HepG2 (cell line): Measurements from ENCODE around the gene ACP2. TPM values are rescaled to one million over a fixed set of nuclear protein-coding genes. Genes with fewer than 3 reads are reported as not detected.
"Not testable (repeated sequence)": the region's sequence is repeated elsewhere in the genome, so short reads cannot be mapped to it uniquely, and the experiment has no call there.

Experiments used
- ATAC-seq: fragments of 200-7000 bp; cut with Tn5 transposase; 3 replicates; pipeline ENCODE4 v1.9.1; 2020; ENCODE audit warnings: mild to moderate bottlenecking, moderate library complexity
- BruUV-seq: library from RNA; stranded (reverse); fragments of 400-500 nt; replicated peaks from 2 replicates; lab custom pipeline; 2021; lab: Mats Ljungman, UMichigan
- CTCF ChIA-PET: fragments of 300-600 bp; formaldehyde crosslinking; extraction: SDS; loops from one replicate; lab custom pipeline; 2021; ENCODE audit warnings: low total read pairs, inconsistent platforms, low intra/inter-chr PET ratio; lab: Yijun Ruan, JAX
- POLR2A ChIA-PET: fragments of 350-600 bp; sonication (Branson Sonifier 250); formaldehyde crosslinking; loops from one replicate; lab custom pipeline; 2020; ENCODE audit warnings: antibody characterized with exemption, inconsistent platforms; lab: Yijun Ruan, JAX
- DNase-seq: peaks from one replicate; pipeline ENCODE4 v3.0.0-alpha.2; 2015; ENCODE audit warnings: low spot score
- FAIRE-seq: peaks from 3 replicates; lab custom pipeline; 2011; peaks lifted over from hg19 to GRCh38; lab: Jason Lieb, UNC
- H2AFZ ChIP-seq: one replicate; pipeline ENCODE4 v1.6.1; 2011; ENCODE audit warnings: low read length, inconsistent platforms
- H3K27ac ChIP-seq: fragments of 300-600 bp; 3 replicates; pipeline ENCODE4 v1.8.0; 2011; ENCODE audit warnings: mixed run types, mild to moderate bottlenecking, mixed read lengths, low read length, inconsistent platforms; ENCODE audit not compliant: insufficient read depth; ENCODE audit errors: extremely low read length
- H3K27me3 ChIP-seq, 2 experiments: fragments of 200-600 bp in 1 of 2; 2 replicates in 1 of 2; 3 replicates in 1 of 2; pipeline versions ENCODE4 v1.6.0 to v1.8.0; 2011; ENCODE audit warnings: low read length in 2 of 2, mild to moderate bottlenecking in 2 of 2, moderate library complexity in 2 of 2, inconsistent platforms in 1 of 2; ENCODE audit not compliant: insufficient read depth in 2 of 2, control insufficient read depth in 1 of 2
- H3K36me3 ChIP-seq, 2 experiments: fragments of 200-600 bp in 1 of 2; replicated peaks in 1 of 2; 2 replicates in 1 of 2; 3 replicates in 1 of 2; pipeline versions ENCODE4 v1.5.1 to v1.8.0; 2011; ENCODE audit warnings: low read length in 2 of 2, inconsistent platforms in 1 of 2; ENCODE audit not compliant: insufficient read depth in 2 of 2, control insufficient read depth in 1 of 2
- H3K4me1 ChIP-seq: 2 replicates; pipeline ENCODE4 v1.5.1; 2012; ENCODE audit warnings: low read length, inconsistent platforms; ENCODE audit not compliant: insufficient read depth
- H3K4me2 ChIP-seq: 2 replicates; pipeline ENCODE4 v1.6.0; 2011; ENCODE audit warnings: low read depth, low read length, inconsistent platforms
- H3K4me3 ChIP-seq, 3 experiments: fragments of 200-600 bp in 1 of 3; sonication (generic), shearing (Covaris generic) in 1 of 3; replicated peaks in 1 of 3; 2 replicates each; pipeline ENCODE4 v1.5.1; 2011 to 2016; ENCODE audit warnings: low read length in 3 of 3, inconsistent platforms in 2 of 3, low read depth in 2 of 3, mild to moderate bottlenecking in 2 of 3, control low read depth in 1 of 3, mixed read lengths in 1 of 3; ENCODE audit not compliant: insufficient read depth in 1 of 3
- H3K79me2 ChIP-seq: one replicate; pipeline ENCODE4 v1.6.1; 2011; ENCODE audit warnings: low read length, inconsistent platforms; ENCODE audit not compliant: insufficient read depth
- H3K9ac ChIP-seq: 2 replicates; pipeline ENCODE4 v1.6.0; 2011; ENCODE audit warnings: mild to moderate bottlenecking, low read depth, low read length, inconsistent platforms; ENCODE audit not compliant: insufficient read depth
- H3K9me3 ChIP-seq: 2 replicates; pipeline ENCODE4 v1.5.1; 2012; ENCODE audit warnings: mild to moderate bottlenecking, low read length
- H4K20me1 ChIP-seq: 2 replicates; pipeline ENCODE4 v1.6.0; 2011; ENCODE audit warnings: inconsistent platforms, mild to moderate bottlenecking, low read length, moderate library complexity; ENCODE audit not compliant: insufficient read depth
- HHEX ChIP-seq: IDR thresholded peaks from 2 replicates; pipeline ENCODE4 v1.6.1; 2016; ENCODE audit warnings: control low read depth
- ZFP36 ChIP-seq: fragments of 150-350 bp; IDR thresholded peaks from 2 replicates; pipeline ENCODE4 v1.6.1; 2018; ENCODE audit warnings: borderline replicate concordance, low read length, low read depth; ENCODE audit not compliant: partially characterized antibody
- ZSCAN9 ChIP-seq: IDR thresholded peaks from 2 replicates; pipeline ENCODE4 v1.6.1; 2016; ENCODE audit warnings: borderline replicate concordance
- WGBS: methylation state at CpG from one replicate; pipeline ENCODE4 v1.1.6; 2017; ENCODE audit warnings: low lambda C conversion rate; 5-methylcytosine and 5-hydroxymethylcytosine counted together
- in situ Hi-C: cut with HindIII; loops from 2 replicates; pipeline ENCODE4 v1.10.0; 2017; ENCODE audit warnings: low pct_unique_long_range_greater_than_20kb; ENCODE audit not compliant: extremely low pct_ligation_motif_present
- intact Hi-C: fragments of 100-400 bp; cut with micrococcal nuclease; formaldehyde crosslinking; loops from one replicate; pipeline ENCODE4 v1.10.0; 2022; ENCODE audit not compliant: unreplicated experiment
- polyA plus RNA-seq, 8 experiments: library from polyadenylated mRNA; depleted of rRNA in 3 of 8; stranded (reverse) in 7 of 8; unstranded in 1 of 8; fragments of >200 nt; fragmentation: Illumina TruSeq in 4 of 8; extraction: Trizol in 4 of 8; gene quantifications; 2 replicates each; pipeline versions ENCODE4 v1.2.1 to v1.2.3, GENCODE V29; 2011 to 2016; ENCODE audit warnings: low read depth in 4 of 8, missing spikeins in 1 of 8, mixed read lengths in 1 of 8; ENCODE audit not compliant: insufficient read depth in 1 of 8
- total RNA-seq, 5 experiments: library from RNA; depleted of rRNA; stranded (reverse); fragments of >200 nt; fragmentation: Illumina TruSeq; extraction: Trizol; gene quantifications; 2 replicates each; pipeline ENCODE4 v1.2.3, GENCODE V29; 2016; ENCODE audit warnings: low read depth in 1 of 5

The ACP2 gene
- total and polyA plus RNA-seq, 2 of the 13 experiments (the other 11 are each of a cell fraction or from before 2014, with no cell fraction given), result 17.7 to 20.2 TPM

DNA sequence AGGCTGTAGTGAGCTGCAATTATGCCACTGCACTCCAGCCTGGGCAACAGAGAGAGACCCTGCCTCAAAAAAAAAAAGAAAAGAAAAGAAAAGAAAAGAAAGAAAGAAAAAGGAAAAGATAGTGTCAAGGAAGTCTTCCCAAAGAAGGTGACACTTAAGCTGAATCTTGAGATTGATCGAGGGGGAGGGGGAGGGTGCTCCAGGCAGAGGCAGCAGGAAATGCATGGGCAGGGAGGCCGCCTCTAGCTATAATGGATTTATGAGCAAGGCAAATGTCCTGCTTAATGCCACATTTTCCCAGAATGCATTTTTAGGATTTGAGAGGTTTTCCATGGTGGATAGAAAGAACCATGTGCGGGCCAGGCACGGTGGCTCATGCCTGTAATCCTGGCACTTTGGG, 47.6 kb downstream of the ACP2 start:
- Histone ChIP-seq H3K4me2 (no peak overlapping the region), H2AFZ (no peak overlapping the region), H4K20me1 (no peaks in the 10 kb centered on the region), H3K79me2 (no peaks in the 10 kb centered on the region), H3K4me3 (no peak overlapping the region), H3K27me3 (no peaks in the 10 kb centered on the region), H3K27ac (no peak overlapping the region), H3K9me3 (no peaks in the 10 kb centered on the region), H3K4me1 (peaks cover 35% of the 10 kb centered on the region), H3K36me3 (no peaks in the 10 kb centered on the region), H3K9ac (no peak overlapping the region)
- DNase-seq (no peak), ATAC-seq (no peak), FAIRE-seq (no peak)
- ChIA-PET CTCF (no interaction called here), POLR2A (interaction anchor here (0.5 to 1.3 kb wide), 2 partner anchors 8 to 14 kb away, joined by 3 to 4 read pairs; no protein-coding TSS in a partner anchor)
- WGBS, result 67% methylated on average over 4 of the region's 4 CpGs
- in situ Hi-C loops, result no loop called here
- TF ChIP-seq ZFP36 (no peak), HHEX (CRISPR knock-in tag) (no peak), ZSCAN9 (CRISPR knock-in tag) (no peak)
- no TSS peak for BruUV-seq
- intact Hi-C loops, result no loop called here

DNA sequence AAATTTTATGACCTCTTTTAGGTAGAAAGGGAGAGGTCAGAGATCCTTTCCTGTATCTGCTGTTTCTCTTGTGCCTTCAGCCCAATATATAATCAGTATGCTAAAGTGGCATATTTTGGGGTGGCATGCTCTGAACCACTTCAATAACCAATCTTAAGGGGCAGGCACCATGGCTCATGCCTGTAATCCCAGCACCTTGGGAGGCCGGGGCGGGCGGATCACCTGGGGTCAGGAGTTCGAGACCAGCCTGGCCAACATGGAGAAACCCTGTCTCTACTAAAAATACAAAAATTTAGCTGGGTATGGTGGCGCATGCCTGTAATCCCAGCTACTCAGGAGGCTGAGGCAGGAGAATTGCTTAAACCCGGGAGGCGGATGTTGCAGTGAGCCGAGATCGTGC, 50.5 kb downstream of the ACP2 start:
- POLR2A ChIA-PET, CTCF ChIA-PET: not testable (repeated sequence)

More for the DNA sequence above, 50.5 kb downstream of the ACP2 start:
- DNase-seq, H2AFZ ChIP-seq, H3K36me3 ChIP-seq, H3K9ac ChIP-seq, H3K27me3 ChIP-seq, H3K79me2 ChIP-seq, H3K9me3 ChIP-seq, ATAC-seq, H3K4me2 ChIP-seq, FAIRE-seq, H4K20me1 ChIP-seq, H3K4me3 ChIP-seq, intact Hi-C loops, H3K27ac ChIP-seq, in situ Hi-C loops, BruUV-seq: not testable (repeated sequence)
- WGBS, result 74% methylated on average over 9 of the region's 9 CpGs
- peaks cover 32% of the 10 kb centered on the region for H3K4me1 ChIP-seq
